Neural crest cell (in vitro differentiated cells): Measurements from ENCODE around the gene STX2. TPM values are rescaled to one million over a fixed set of nuclear protein-coding genes. Genes with fewer than 3 reads are reported as not detected.

ENCODE experiments used
- DNase-seq: peaks from one replicate; pipeline ENCODE4 v3.0.0; 2021; ENCODE audit warnings: low read depth, mixed read lengths, low spot score
- H3K27ac Mint-ChIP-seq: one replicate; pipeline ENCODE4 v1.8.0; 2021; ENCODE audit warnings: mild to moderate bottlenecking, mixed read lengths; ENCODE audit not compliant: unreplicated experiment
- H3K27me3 Mint-ChIP-seq: 2 replicates; pipeline ENCODE4 v1.8.0; 2021; ENCODE audit warnings: low read depth, mild to moderate bottlenecking, mixed read lengths
- H3K36me3 Mint-ChIP-seq: 2 replicates; pipeline ENCODE4 v1.8.0; 2021; ENCODE audit warnings: low read depth, mild to moderate bottlenecking, mixed read lengths
- H3K4me1 Mint-ChIP-seq: 2 replicates; pipeline ENCODE4 v1.8.0; 2021; ENCODE audit warnings: mixed read lengths
- H3K4me3 Mint-ChIP-seq: one replicate; pipeline ENCODE4 v1.8.0; 2021; ENCODE audit warnings: mild to moderate bottlenecking, mixed read lengths
- H3K9me3 Mint-ChIP-seq: 2 replicates; pipeline ENCODE4 v1.8.0; 2021; ENCODE audit warnings: mixed read lengths
- CTCF ChIP-seq: fragments of 200-600 bp; sonication (generic); conservative IDR thresholded peaks from 2 replicates; pipeline ENCODE4 v1.5.0; 2021; ENCODE audit warnings: antibody characterized with exemption, mild to moderate bottlenecking
- total RNA-seq: library from RNA; stranded (reverse); gene quantifications from 2 replicates; pipeline ENCODE4 v1.2.1, GENCODE V29; 2021

STX2 gene
- total RNA-seq, 1 donor from 2014 or later: 32.7 TPM

- Mint-ChIP-seq H3K36me3 (peaks cover 5% of the 10 kb centered on the region), H3K4me3 (no peak overlapping the region), H3K27ac (no peak overlapping the region), H3K9me3 (no peaks in the 10 kb centered on the region), H3K4me1 (peaks cover 1% of the 10 kb centered on the region), H3K27me3 (no peaks in the 10 kb centered on the region)
- DNase-seq: no peak
- TF ChIP-seq CTCF: no peak
These were observed 41.9 kb downstream of the STX2 start for GRCh38 chr12:130796985-130797686.

- Mint-ChIP-seq H3K27ac (no peak overlapping the region), H3K4me1 (peaks cover 10% of the 10 kb centered on the region), H3K9me3 (no peaks in the 10 kb centered on the region), H3K36me3 (peaks cover 5% of the 10 kb centered on the region), H3K27me3 (no peaks in the 10 kb centered on the region), H3K4me3 (no peak overlapping the region)
- TF ChIP-seq CTCF: no peak
- DNase-seq: no peak
These were observed 43.1 kb downstream of the STX2 start for GRCh38 chr12:130795906-130796305.

GRCh38 chr12:130793554-130793849, 45.5 kb downstream of the STX2 start:
- TF ChIP-seq CTCF: no peak
- H3K4me3 Mint-ChIP-seq: no peak overlapping the region
- no peak for DNase-seq
- peaks cover 5% of the 10 kb centered on the region for H3K36me3 Mint-ChIP-seq
- H3K4me1 Mint-ChIP-seq: peaks cover 29% of the 10 kb centered on the region
- H3K27ac Mint-ChIP-seq: peak overlapping the region; percentile 48
- no peaks in the 10 kb centered on the region for H3K27me3 Mint-ChIP-seq
- H3K9me3 Mint-ChIP-seq: no peaks in the 10 kb centered on the region

GRCh38 chr12:130792821-130793553, 46.1 kb downstream of the STX2 start:
- no peak for DNase-seq
- Mint-ChIP-seq H3K4me1 (peaks cover 35% of the 10 kb centered on the region), H3K9me3 (no peaks in the 10 kb centered on the region), H3K4me3 (no peak overlapping the region), H3K27me3 (no peaks in the 10 kb centered on the region), H3K36me3 (peaks cover 7% of the 10 kb centered on the region), H3K27ac (peak overlapping the region; percentile 48)
- no peak for TF ChIP-seq CTCF

- H3K27me3 Mint-ChIP-seq: no peaks in the 10 kb centered on the region
- H3K4me3 Mint-ChIP-seq: no peak overlapping the region
- TF ChIP-seq CTCF: no peak
- H3K9me3 Mint-ChIP-seq: no peaks in the 10 kb centered on the region
- H3K4me1 Mint-ChIP-seq: peaks cover 41% of the 10 kb centered on the region
- H3K27ac Mint-ChIP-seq: no peak overlapping the region
- DNase-seq: no peak
- peaks cover 5% of the 10 kb centered on the region for H3K36me3 Mint-ChIP-seq
These were observed 47.4 kb downstream of the STX2 start for GRCh38 chr12:130791629-130792028.
